Measurements from ENCODE around the gene PTPRQ.
"Not testable (repeated sequence)": the region's sequence is repeated elsewhere in the genome, so short reads cannot be mapped to it uniquely, and the experiment has no call there.

The PTPRQ gene

DNA sequence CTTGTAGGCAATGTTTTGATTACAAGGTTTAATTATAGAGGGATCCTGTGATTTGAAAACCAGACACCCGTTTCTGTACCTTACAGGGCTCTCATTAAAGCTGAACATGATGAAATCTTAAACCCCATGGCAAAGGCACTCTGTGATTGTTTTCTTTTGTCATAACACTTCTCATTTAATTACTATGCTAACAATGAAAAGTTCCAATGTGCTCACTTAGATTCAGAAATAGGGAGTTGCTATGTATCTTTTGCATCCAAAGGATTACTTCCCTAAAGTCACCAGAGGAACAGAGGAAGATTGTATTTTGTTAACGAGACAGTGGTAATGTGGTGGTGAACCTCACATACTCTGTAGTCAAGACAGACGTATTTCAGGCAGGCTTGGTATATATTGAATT, 181.9 kb downstream of the PTPRQ start:
- Mint-ChIP-seq H3K9me3 (ENCODE audit: low read depth) (peaks cover 4% of the 10 kb centered on the region), H3K27me3 (no peaks in the 10 kb centered on the region)

DNA sequence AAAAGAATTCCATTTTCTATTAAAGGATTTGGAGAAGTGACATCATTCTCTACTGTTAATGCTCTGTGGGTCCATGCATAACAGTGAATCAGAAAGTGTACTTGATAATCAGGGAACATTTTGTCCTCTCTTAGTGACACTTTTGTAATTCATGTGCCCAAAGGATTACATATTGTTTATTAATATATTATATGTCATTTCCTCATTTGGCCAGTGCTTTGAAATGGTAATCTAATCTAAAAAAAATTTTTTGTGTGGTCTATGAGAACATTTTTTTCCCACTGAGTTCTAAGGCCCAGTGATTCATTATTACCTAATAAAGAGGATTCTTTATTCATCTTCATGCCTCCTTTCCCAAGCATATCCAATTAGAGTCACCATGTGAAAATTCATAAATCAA, 183.7 kb downstream of the PTPRQ start:
- peaks cover 7% of the 10 kb centered on the region for H3K9me3 Mint-ChIP-seq (ENCODE audit: low read depth)
- H3K36me3 Mint-ChIP-seq: no peaks in the 10 kb centered on the region
- no peak overlapping the region for H3K4me3 Mint-ChIP-seq
- H3K27me3 Mint-ChIP-seq: no peaks in the 10 kb centered on the region
- H3K27ac Mint-ChIP-seq: no peak overlapping the region
- H3K4me1 Mint-ChIP-seq (ENCODE audit: low read depth): no peaks in the 10 kb centered on the region

More for the DNA sequence above, 181.9 kb downstream of the PTPRQ start:
- H3K27ac Mint-ChIP-seq: no peak overlapping the region
- H3K36me3 Mint-ChIP-seq: no peaks in the 10 kb centered on the region
- no peak overlapping the region for H3K4me3 Mint-ChIP-seq
- H3K4me1 Mint-ChIP-seq (ENCODE audit: low read depth): no peaks in the 10 kb centered on the region

DNA sequence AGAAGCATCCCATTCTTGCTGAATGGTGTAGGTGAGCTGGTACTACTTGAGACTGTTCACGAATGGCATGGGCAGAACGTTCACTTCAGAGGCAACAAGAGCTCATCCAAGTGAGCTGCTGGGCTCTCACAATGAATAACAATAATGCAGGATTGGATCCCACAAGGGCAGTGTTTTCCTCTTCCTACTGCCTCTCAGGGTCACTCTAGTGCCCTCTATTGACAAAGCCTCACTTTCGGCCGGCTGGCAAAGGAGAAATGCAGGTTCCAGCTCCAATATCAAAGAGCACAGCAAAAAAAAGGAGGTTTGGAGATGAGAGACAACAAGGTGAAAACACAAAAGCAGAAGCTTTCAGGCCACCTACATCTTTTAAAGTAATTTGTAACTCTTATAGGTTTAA, 188.8 kb downstream of the PTPRQ start:
- Mint-ChIP-seq H3K27me3 (no peaks in the 10 kb centered on the region), H3K27ac (no peak overlapping the region), H3K9me3 (ENCODE audit: low read depth) (peaks cover 7% of the 10 kb centered on the region), H3K4me3 (no peak overlapping the region), H3K36me3 (no peaks in the 10 kb centered on the region), H3K4me1 (ENCODE audit: low read depth) (no peaks in the 10 kb centered on the region)

DNA sequence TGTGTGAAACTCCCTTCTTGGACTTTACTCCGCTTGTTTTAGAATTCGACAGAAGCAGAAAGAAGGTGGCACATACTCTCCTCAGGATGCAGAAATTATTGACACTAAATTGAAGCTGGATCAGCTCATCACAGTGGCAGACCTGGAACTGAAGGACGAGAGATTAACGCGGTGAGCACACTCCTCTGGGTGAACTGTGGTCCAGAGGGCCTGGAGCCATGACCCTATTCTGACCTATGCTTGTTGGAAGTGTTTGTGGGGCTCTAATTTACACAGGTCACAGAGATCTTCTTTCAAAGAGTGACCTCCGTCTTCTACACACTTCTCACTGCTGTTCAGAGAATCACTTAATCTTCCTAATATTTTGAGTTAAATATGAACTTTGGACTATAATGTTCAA, 190.9 kb downstream of the PTPRQ start:
- Mint-ChIP-seq H3K4me1 (ENCODE audit: low read depth) (no peaks in the 10 kb centered on the region), H3K36me3 (no peaks in the 10 kb centered on the region), H3K4me3 (no peak overlapping the region), H3K27ac (no peak overlapping the region), H3K9me3 (ENCODE audit: low read depth) (peaks cover 7% of the 10 kb centered on the region), H3K27me3 (no peaks in the 10 kb centered on the region)

DNA sequence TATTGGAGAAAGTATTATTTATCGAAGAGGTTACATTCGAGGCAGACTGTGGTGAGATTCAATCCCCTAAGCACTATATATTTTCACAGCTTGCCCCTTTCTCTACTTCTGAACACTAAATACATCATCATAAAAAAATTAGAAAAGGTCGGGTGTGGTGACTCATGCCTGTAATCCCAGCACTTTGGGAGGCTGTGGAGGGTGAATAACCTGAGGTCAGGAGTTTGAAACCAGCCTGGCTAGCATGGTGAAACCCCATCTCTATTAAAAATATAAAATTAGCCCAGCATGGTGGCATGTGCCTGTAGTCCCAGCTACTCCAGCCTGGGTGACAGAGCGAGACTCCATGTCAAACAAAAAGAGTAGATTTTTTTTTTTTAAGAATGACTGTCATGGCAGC, 192.8 kb downstream of the PTPRQ start:
- H3K4me1 Mint-ChIP-seq (ENCODE audit: low read depth): no peaks in the 10 kb centered on the region
- H3K9me3 Mint-ChIP-seq (ENCODE audit: low read depth): no peaks in the 10 kb centered on the region
- H3K27ac Mint-ChIP-seq: no peak overlapping the region
- no peaks in the 10 kb centered on the region for H3K27me3 Mint-ChIP-seq
- H3K36me3 Mint-ChIP-seq: no peaks in the 10 kb centered on the region
- no peak overlapping the region for H3K4me3 Mint-ChIP-seq

DNA sequence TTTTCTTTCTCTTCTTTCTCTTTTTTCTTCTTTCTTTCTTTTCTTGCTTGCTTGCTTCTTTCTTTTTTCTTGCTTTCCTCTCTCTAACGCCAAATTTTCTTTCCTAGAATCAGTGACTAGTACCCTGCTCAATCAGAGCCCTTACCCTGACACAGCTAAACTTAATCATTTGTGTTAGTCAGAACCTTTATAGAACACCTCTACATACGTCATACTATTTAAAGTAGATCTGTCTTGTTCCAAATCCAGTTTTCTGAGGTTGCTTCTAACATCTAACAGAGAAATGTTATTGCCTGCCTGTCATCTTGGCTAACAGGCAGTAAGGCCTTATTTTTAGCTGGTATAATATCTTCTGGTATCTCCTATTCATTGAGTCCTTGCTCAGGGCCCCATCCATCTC, 197.9 kb downstream of the PTPRQ start:
- Mint-ChIP-seq H3K27ac (no peak overlapping the region), H3K9me3 (ENCODE audit: low read depth) (no peaks in the 10 kb centered on the region), H3K27me3 (no peaks in the 10 kb centered on the region), H3K36me3 (no peaks in the 10 kb centered on the region), H3K4me1 (ENCODE audit: low read depth) (no peaks in the 10 kb centered on the region), H3K4me3 (no peak overlapping the region)

DNA sequence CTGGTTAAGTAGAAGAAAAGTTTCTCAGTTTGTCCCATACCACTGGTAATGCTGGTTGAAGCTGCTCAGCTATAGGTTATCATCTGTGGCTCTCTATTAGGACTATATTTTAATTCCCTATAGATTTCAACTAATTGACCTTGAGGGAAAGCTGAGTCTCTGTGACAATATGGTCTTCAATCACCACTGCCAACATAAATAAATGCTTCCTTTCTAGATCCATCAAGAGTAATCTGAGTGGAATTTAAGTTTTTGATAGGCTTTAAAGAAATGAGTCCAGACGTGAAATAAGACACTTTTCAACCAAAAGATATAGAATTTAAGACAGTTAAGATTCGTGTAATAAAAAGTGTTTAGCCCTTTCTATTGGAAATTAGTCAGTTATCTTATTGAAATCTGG, 199.9 kb downstream of the PTPRQ start:
- Mint-ChIP-seq H3K36me3 (no peaks in the 10 kb centered on the region), H3K9me3 (ENCODE audit: low read depth) (no peaks in the 10 kb centered on the region), H3K27ac (no peak overlapping the region), H3K27me3 (no peaks in the 10 kb centered on the region), H3K4me1 (ENCODE audit: low read depth) (no peaks in the 10 kb centered on the region), H3K4me3 (no peak overlapping the region)

DNA sequence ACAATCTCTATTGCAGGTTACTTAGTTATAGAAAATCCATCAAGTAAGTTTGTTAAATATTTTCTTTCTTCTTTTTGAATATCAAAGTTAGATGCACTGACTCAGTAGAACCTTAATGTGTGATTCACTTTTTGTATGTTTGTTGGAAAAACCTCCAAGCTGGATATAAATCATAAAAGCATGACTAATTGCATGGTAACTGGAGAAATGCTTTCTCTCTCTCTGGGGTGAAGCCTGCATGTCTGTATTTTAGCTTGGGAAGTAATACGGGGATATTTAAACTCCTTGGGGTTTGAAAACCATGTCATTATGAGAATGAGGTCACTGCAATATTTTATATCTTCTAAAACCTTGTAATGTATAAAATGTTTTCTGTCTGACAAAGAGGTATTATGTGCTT, 204.8 kb downstream of the PTPRQ start:
- no peaks in the 10 kb centered on the region for H3K4me1 Mint-ChIP-seq (ENCODE audit: low read depth)
- no peak overlapping the region for H3K4me3 Mint-ChIP-seq
- no peaks in the 10 kb centered on the region for H3K27me3 Mint-ChIP-seq
- H3K9me3 Mint-ChIP-seq (ENCODE audit: low read depth): no peaks in the 10 kb centered on the region
- H3K27ac Mint-ChIP-seq: no peak overlapping the region
- H3K36me3 Mint-ChIP-seq: no peaks in the 10 kb centered on the region

DNA sequence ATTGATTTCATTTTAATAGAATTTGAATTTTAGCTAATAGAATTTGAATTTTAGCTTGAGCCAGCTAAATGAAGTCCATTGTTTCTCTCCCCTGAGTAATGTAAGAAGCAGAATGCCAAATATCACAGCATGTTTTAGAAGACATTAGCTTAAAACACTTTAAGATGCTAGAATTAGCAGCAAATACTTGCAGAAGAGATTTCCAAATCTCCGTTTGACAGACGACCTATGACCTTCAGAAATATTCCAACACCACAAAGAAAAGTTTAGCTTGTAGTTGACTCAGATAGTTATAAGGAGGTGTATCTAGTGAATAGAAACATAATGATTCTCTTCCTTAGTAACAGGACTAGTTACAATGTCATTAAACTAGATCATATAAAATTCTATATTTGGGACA, 211.7 kb downstream of the PTPRQ start:
- H3K27me3 Mint-ChIP-seq: no peaks in the 10 kb centered on the region
- H3K9me3 Mint-ChIP-seq (ENCODE audit: low read depth): no peaks in the 10 kb centered on the region
- no peak overlapping the region for H3K4me3 Mint-ChIP-seq
- H3K4me1 Mint-ChIP-seq (ENCODE audit: low read depth): no peaks in the 10 kb centered on the region
- H3K36me3 Mint-ChIP-seq: no peaks in the 10 kb centered on the region
- no peak overlapping the region for H3K27ac Mint-ChIP-seq

DNA sequence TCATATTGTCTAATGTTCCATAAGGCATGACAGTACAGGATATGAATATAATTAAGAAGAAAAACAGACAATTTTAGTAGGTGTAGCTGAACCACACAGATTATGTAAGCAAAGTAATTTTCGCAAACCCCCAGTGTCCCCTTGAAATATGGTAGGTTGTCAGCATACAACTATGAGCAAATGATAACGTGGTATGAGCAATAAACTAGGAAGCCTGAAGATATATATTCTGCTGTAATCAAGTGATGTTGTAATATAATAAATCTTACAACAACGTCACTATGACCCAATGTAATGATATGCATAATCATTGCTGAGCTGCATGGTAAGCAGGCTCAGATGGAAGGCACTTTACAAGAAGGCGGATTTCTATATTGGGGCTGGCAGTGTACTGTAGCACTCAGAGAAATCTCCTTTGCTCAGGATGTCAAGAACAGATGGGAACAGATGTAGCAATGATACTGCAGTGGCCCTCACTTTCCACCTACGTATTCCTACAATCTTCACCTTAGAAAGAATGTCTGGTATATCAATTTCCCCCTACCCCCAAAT, 215.6 kb downstream of the PTPRQ start:
- Mint-ChIP-seq H3K36me3 (no peaks in the 10 kb centered on the region), H3K4me1 (ENCODE audit: low read depth) (no peaks in the 10 kb centered on the region), H3K27me3 (no peaks in the 10 kb centered on the region), H3K4me3 (no peak overlapping the region), H3K27ac (no peak overlapping the region), H3K9me3 (ENCODE audit: low read depth) (no peaks in the 10 kb centered on the region)

DNA sequence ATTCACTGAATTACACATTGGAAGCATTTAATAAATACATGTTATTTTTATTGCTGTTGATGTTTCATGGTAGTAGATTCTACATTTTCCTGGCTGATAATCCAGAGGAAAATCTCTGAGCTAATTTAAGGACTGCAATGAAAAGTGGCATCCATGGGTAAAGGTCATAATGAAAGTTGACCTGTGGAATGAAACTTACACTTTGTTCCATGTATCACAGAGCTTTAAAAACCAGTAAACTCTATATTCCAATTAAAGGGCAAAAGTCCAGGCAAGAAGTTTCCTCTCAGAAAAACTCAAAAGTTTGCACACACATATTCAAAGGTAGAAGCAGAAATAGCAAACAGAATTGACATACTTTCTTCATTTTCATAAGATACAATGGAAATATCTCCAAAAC, 218.6 kb downstream of the PTPRQ start:
- no peaks in the 10 kb centered on the region for H3K36me3 Mint-ChIP-seq
- H3K4me1 Mint-ChIP-seq (ENCODE audit: low read depth): no peaks in the 10 kb centered on the region
- H3K9me3 Mint-ChIP-seq (ENCODE audit: low read depth): no peaks in the 10 kb centered on the region
- H3K27me3 Mint-ChIP-seq: no peaks in the 10 kb centered on the region
- no peak overlapping the region for H3K4me3 Mint-ChIP-seq
- H3K27ac Mint-ChIP-seq: no peak overlapping the region

DNA sequence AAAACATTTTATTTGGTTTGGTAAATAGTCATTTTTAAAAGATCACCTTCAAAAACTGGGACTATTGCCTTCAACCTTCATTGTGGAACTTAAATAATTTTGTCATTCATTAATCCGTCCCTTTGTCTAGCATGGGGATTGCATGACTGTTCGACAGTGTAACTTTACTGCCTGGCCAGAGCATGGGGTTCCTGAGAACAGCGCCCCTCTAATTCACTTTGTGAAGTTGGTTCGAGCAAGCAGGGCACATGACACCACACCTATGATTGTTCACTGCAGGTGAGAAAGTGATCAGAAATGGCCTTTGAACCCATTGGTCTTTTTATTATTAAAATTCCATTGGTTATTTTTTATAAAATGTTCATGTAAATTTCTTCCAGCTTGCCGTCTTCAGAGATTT, 226.2 kb downstream of the PTPRQ start:
- Mint-ChIP-seq H3K9me3 (ENCODE audit: low read depth) (peaks cover 5% of the 10 kb centered on the region), H3K36me3 (no peaks in the 10 kb centered on the region), H3K4me1 (ENCODE audit: low read depth) (no peaks in the 10 kb centered on the region), H3K27ac (no peak overlapping the region), H3K4me3 (no peak overlapping the region), H3K27me3 (no peaks in the 10 kb centered on the region)

DNA sequence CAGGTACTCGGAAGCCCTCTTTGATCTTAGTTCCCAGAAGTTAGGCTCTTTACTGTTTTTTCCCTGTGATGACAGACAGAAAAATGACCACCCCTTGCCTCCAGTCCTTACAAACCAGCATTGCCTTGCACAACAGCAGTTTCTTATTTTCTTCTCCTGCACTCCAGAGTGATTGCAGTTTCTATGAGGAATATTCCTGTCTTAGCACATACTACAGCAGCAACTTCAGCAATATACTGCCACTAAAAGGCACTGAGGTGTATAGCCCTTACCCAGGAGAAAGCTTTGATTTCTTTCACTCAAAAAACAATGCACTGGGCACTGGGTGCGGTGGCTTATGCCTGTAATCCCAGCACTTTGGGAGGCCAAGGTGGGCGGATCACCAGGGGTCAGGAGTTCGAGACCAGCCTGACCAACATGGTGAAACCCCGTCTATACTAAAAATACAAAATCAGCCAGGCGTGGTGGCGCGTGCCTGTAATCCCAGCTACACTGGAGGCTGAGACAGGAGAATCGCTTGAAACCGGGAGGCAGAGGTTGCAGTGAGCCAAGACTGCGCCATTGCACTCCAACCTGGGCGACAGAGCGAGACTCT, 232.1 kb downstream of the PTPRQ start:
- not testable (repeated sequence) for H3K27me3 Mint-ChIP-seq; H3K4me3 Mint-ChIP-seq; H3K4me1 Mint-ChIP-seq (ENCODE audit: low read depth); H3K27ac Mint-ChIP-seq; H3K9me3 Mint-ChIP-seq (ENCODE audit: low read depth); H3K36me3 Mint-ChIP-seq

DNA sequence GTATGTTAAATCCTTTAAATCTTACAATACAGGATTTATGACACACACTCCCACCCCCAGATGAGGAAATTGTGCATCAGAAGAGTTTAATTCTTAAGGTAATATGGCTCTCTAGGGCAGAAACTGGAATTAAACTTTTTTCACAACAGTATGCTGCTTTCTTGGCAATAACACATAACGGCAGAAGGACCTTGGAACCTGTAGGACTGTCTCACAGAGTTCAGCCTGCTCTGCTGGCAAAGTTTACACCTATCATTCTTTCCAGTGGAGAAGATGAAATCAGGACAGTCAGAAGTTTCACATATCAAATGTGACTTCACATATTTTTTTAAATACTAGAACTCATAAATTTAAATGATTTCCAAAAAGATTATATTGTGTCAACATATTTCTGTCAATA, 232.8 kb downstream of the PTPRQ start:
- Mint-ChIP-seq H3K36me3 (no peaks in the 10 kb centered on the region), H3K27ac (no peak overlapping the region), H3K4me1 (ENCODE audit: low read depth) (no peaks in the 10 kb centered on the region), H3K4me3 (no peak overlapping the region), H3K9me3 (ENCODE audit: low read depth) (no peaks in the 10 kb centered on the region), H3K27me3 (no peaks in the 10 kb centered on the region)

DNA sequence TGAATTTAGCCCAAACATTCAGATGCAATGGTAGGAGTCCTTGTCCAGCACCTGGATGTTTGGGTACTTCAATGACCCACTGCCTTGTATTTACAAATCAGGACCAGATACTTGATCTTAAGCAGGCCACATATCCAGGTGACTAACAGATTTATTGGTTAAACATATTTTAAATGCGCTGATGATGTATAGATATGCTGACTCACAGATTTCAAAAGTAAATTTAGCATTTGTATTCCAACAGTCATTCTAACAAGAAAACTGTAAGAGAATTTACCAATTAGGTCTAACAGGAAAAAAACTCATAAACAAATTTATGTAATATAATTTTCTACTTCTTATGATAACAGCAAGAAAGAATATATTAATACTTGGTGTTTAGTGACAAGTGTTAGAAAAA, 234.0 kb downstream of the PTPRQ start:
- no peaks in the 10 kb centered on the region for H3K4me1 Mint-ChIP-seq (ENCODE audit: low read depth)
- H3K36me3 Mint-ChIP-seq: no peaks in the 10 kb centered on the region
- H3K9me3 Mint-ChIP-seq (ENCODE audit: low read depth): no peaks in the 10 kb centered on the region
- H3K27me3 Mint-ChIP-seq: no peaks in the 10 kb centered on the region
- H3K4me3 Mint-ChIP-seq: no peak overlapping the region
- no peak overlapping the region for H3K27ac Mint-ChIP-seq

DNA sequence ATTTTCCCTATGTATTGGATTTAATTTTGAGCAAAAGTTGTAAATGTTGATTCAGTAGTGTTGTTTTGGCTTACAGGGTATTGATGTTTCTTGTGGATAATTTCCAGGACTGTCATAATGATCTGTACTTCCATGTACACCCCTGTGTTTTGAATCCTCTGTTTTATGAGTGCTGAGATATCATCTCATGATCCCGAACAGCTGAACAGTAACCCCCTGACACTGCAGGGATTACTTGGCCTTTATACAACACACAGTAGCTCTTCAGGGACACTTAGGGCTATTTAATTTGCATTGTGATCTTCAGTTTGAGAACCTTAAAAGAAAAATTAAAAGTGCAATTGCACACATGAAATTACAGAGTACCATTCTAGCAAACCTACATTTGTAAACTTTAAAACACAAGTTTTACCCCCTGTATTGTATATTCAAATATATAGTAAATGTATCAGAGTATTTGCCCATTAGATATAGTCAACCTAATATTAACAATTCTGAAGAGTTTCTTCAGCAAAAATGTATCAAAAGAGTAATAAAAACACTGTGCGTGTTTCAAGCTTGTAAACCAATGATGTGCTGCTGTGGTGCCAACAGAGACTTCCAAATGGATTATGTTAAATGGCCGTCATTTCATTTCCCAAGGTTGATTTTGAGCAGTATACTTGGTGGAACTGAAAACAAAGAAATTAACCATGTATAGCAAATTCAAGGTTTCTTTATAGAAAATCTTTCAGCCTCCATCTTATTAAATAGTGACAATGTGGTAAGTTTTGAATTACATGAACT, 235.5 kb downstream of the PTPRQ start:
- Mint-ChIP-seq H3K9me3 (ENCODE audit: low read depth) (no peaks in the 10 kb centered on the region), H3K27ac (no peak overlapping the region)

More for the DNA sequence above, 235.5 kb downstream of the PTPRQ start:
- H3K4me3 Mint-ChIP-seq: no peak overlapping the region
- H3K27me3 Mint-ChIP-seq: no peaks in the 10 kb centered on the region
- H3K36me3 Mint-ChIP-seq: no peaks in the 10 kb centered on the region
- H3K4me1 Mint-ChIP-seq (ENCODE audit: low read depth): no peaks in the 10 kb centered on the region

Data from activated naive CD8-positive, alpha-beta T cell (primary cell).